Cardiac muscle cell (in vitro differentiated cells and primary cell): ENCODE measurements around the gene LPP. TPM values are rescaled to one million over a fixed set of nuclear protein-coding genes. Genes with fewer than 3 reads are reported as not detected.
A peak's percentile ranks its signal among the peaks of the same experiment; 100 is the strongest.

Source experiments
- DNase-seq, 2 donors: peaks; one replicate each; pipeline versions ENCODE4 v3.0.0 to v3.0.0-alpha.2; 2010 to 2017; ENCODE audit warnings: low read depth in 1 of 2, low spot score in 1 of 2
- H3K27ac ChIP-seq: fragments of 200-600 bp; sonication (generic); 2 replicates; pipeline ENCODE4 v1.5.1; 2016
- H3K27me3 ChIP-seq: fragments of 200-600 bp; sonication (generic); 2 replicates; pipeline ENCODE4 v1.6.0; 2016; ENCODE audit warnings: control low read depth
- H3K36me3 ChIP-seq: fragments of 200-600 bp; sonication (generic); 2 replicates; pipeline ENCODE4 v1.5.1; 2016; ENCODE audit warnings: control low read depth
- H3K4me1 ChIP-seq: fragments of 200-600 bp; sonication (generic); 2 replicates; pipeline ENCODE4 v1.8.1; 2017; ENCODE audit warnings: low read depth, mild to moderate bottlenecking, mixed run types
- H3K4me3 ChIP-seq: fragments of 200-600 bp; sonication (generic); 2 replicates; pipeline ENCODE4 v1.5.1; 2016; ENCODE audit warnings: mild to moderate bottlenecking
- H3K9me3 ChIP-seq: fragments of 200-600 bp; sonication (generic); 2 replicates; pipeline ENCODE4 v1.5.1; 2017; ENCODE audit warnings: low read depth, mild to moderate bottlenecking, control low read depth
- polyA plus RNA-seq: library from polyadenylated mRNA; unstranded; fragments of >200 nt; fragmentation: Nextera tagmentation; extraction: Ambion mirVana; gene quantifications from 2 replicates; pipeline ENCODE4 v1.2.1, GENCODE V29; 2016
- total RNA-seq: library from RNA; depleted of rRNA; stranded (reverse); fragments of >200 nt; gene quantifications from 2 replicates; pipeline ENCODE4 v1.2.3, GENCODE V29; 2016
- TF ChIP-seq, protein P1 (sequence below): IDR thresholded peaks from 2 replicates; pipeline ENCODE4 v1.5.1; 2012; ENCODE audit warnings: low read depth, mild to moderate bottlenecking, low read length

The LPP gene
- total and polyA plus RNA-seq, 2 experiments from 2014 or later: 21.4 to 45.2 TPM

GRCh38 chr3:188294113-188294512 is 140.2 kb downstream of the LPP start:
- Histone ChIP-seq H3K27ac (no peak overlapping the region), H3K36me3 (no peaks in the 10 kb centered on the region), H3K9me3 (no peaks in the 10 kb centered on the region), H3K4me1 (peaks cover 12% of the 10 kb centered on the region), H3K27me3 (no peaks in the 10 kb centered on the region), H3K4me3 (no peak overlapping the region)
- TF ChIP-seq, protein P1, sequence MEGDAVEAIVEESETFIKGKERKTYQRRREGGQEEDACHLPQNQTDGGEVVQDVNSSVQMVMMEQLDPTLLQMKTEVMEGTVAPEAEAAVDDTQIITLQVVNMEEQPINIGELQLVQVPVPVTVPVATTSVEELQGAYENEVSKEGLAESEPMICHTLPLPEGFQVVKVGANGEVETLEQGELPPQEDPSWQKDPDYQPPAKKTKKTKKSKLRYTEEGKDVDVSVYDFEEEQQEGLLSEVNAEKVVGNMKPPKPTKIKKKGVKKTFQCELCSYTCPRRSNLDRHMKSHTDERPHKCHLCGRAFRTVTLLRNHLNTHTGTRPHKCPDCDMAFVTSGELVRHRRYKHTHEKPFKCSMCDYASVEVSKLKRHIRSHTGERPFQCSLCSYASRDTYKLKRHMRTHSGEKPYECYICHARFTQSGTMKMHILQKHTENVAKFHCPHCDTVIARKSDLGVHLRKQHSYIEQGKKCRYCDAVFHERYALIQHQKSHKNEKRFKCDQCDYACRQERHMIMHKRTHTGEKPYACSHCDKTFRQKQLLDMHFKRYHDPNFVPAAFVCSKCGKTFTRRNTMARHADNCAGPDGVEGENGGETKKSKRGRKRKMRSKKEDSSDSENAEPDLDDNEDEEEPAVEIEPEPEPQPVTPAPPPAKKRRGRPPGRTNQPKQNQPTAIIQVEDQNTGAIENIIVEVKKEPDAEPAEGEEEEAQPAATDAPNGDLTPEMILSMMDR: no peak
- DNase-seq: no peak

DNA sequence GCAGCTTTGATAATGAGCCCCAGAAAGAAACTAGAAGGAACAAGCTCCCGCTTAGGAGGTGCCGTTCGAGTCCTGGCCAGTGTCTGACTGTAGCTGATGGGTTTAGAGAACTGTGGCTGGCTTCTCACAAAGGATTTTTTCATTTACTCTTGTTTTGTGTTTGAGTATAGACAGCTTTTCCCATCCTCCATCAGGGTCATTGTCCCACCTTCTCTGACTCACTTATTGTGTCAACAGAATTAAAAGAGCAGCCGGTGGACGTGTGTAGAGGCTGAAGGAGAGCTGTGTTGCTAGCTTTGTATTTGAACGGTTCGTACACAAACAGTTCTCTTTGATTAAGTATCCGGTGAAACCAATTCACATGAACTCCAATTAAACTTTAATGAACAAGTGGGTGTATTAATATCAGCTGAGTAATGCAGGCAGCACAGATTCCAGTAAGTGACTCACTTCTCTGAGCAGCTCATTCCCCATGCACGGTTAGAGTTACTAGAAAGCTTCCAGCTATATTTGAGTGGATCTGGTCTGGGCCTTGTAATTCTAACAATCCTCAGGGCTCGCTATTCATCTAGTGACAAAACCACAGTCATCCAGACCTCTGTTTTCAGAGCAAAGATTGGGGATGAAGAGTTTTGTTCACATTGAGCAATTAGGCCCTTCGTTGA is 141.0 kb downstream of the LPP start:
- H3K27me3 ChIP-seq: no peaks in the 10 kb centered on the region
- peak in 1 of 2 donors; percentile 90 for DNase-seq
- no peak overlapping the region for H3K27ac ChIP-seq
- no peaks in the 10 kb centered on the region for H3K36me3 ChIP-seq
- no peaks in the 10 kb centered on the region for H3K9me3 ChIP-seq
- TF ChIP-seq, protein P1: no peak
- H3K4me3 ChIP-seq: no peak overlapping the region
- peaks cover 12% of the 10 kb centered on the region for H3K4me1 ChIP-seq

GRCh38 chr3:188295876-188296275 is 141.9 kb downstream of the LPP start:
- no peaks in the 10 kb centered on the region for H3K9me3 ChIP-seq
- no peak overlapping the region for H3K27ac ChIP-seq
- H3K4me3 ChIP-seq: no peak overlapping the region
- no peaks in the 10 kb centered on the region for H3K27me3 ChIP-seq
- H3K36me3 ChIP-seq: no peaks in the 10 kb centered on the region
- peaks cover 7% of the 10 kb centered on the region for H3K4me1 ChIP-seq
- TF ChIP-seq, protein P1: no peak
- DNase-seq: no peak

DNA sequence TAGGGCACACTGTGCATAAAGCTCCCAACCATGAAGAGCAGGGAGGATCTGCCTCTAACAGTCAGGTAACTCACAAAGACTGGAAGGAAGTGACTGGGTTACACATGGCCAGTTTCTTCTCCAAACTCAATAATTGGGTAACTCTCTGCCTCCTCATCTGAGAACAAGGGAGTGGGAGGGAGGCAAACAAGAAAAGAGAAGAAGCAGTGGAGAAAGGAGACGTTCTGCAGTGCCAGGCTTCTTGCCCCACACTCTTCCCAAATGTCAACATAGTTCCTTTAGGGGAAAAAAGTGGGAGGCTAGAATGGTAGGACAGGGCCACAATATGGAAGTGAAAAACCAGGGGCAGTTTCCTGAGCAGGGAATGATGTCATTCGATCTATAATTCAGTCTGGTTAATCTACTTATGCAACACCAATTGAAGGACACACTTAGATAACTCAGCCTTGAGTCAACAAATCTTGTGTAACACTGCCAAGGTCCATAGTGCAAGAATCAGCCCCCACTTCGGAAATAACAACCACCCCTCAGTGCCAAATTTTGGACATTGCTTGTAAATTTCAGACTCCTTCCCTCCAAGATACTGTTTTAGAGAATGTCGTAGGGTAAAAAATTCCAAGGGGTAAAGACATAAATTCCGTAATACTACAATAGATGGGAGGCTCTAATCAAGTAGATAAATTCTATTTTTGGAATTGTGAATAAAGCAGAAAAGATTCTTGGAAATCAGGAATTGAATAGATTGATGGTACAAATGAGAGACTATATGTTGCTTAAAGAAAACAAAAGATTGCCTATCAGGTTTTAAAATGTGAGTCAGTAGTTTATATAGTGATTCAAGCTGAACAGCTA is 143.0 kb downstream of the LPP start:
- no peak overlapping the region for H3K27ac ChIP-seq
- DNase-seq: peak in 1 of 2 donors; percentile 94
- no peaks in the 10 kb centered on the region for H3K27me3 ChIP-seq
- H3K4me3 ChIP-seq: no peak overlapping the region
- TF ChIP-seq, protein P1: no peak
- no peaks in the 10 kb centered on the region for H3K9me3 ChIP-seq
- H3K36me3 ChIP-seq: no peaks in the 10 kb centered on the region
- H3K4me1 ChIP-seq: peaks cover 5% of the 10 kb centered on the region

DNA sequence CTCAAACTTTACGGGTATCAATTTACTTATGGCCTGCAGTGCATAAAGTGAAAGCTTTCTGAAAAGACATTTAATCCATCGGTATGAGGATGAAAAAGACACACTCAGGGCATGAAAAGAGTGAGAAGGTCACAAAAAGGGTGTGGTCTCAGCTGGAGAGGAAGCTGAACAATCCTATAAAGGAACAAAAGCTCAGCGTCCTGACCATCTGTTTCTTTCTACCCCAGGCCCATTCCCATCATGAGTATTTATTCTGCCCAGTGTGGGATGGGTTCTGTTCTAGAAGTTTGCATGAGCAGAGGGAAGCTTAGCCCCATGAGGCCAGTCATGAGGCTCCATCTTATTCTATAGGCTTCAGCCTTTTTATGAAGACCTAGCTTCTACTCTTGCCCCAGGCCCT is 144.6 kb downstream of the LPP start:
- no peak for DNase-seq
- no peak overlapping the region for H3K27ac ChIP-seq
- H3K36me3 ChIP-seq: no peaks in the 10 kb centered on the region
- H3K4me3 ChIP-seq: no peak overlapping the region
- H3K9me3 ChIP-seq: no peaks in the 10 kb centered on the region
- no peaks in the 10 kb centered on the region for H3K4me1 ChIP-seq
- TF ChIP-seq, protein P1: no peak
- no peaks in the 10 kb centered on the region for H3K27me3 ChIP-seq
